Glutamatergic neuron (in vitro differentiated cells): ENCODE data around the gene GIPC3. TPM values are rescaled to one million over a fixed set of nuclear protein-coding genes. Genes with fewer than 3 reads are reported as not detected.

Experiments used
- DNase-seq: peaks from one replicate; pipeline ENCODE4 v3.0.0; 2022
- H3K27ac Mint-ChIP-seq: one replicate; pipeline ENCODE4 v1.8.0; 2020; ENCODE audit warnings: mild to moderate bottlenecking, mixed read lengths, inconsistent platforms; ENCODE audit not compliant: unreplicated experiment
- H3K27me3 Mint-ChIP-seq: one replicate; pipeline ENCODE4 v1.8.0; 2020; ENCODE audit warnings: mild to moderate bottlenecking, moderate library complexity, mixed read lengths, inconsistent platforms; ENCODE audit not compliant: unreplicated experiment
- H3K36me3 Mint-ChIP-seq: one replicate; pipeline ENCODE4 v1.8.0; 2020; ENCODE audit warnings: mild to moderate bottlenecking, mixed read lengths, inconsistent platforms; ENCODE audit not compliant: unreplicated experiment
- H3K4me1 Mint-ChIP-seq: one replicate; pipeline ENCODE4 v1.8.0; 2020; ENCODE audit warnings: mild to moderate bottlenecking, low read depth, mixed read lengths, inconsistent platforms; ENCODE audit not compliant: unreplicated experiment
- H3K4me3 Mint-ChIP-seq: one replicate; pipeline ENCODE4 v1.8.0; 2020; ENCODE audit warnings: mild to moderate bottlenecking, mixed read lengths, inconsistent platforms; ENCODE audit not compliant: unreplicated experiment
- H3K9me3 Mint-ChIP-seq: one replicate; pipeline ENCODE4 v1.8.0; 2020; ENCODE audit warnings: mild to moderate bottlenecking, moderate library complexity, mixed read lengths, inconsistent platforms; ENCODE audit not compliant: unreplicated experiment
- total RNA-seq: library from RNA; stranded (reverse); fragmentation: NEBNext Ultra II Directional; extraction: Animal tissue kit (Norgen Biotek cat#: 25700); gene quantifications from one replicate; pipeline ENCODE4 v1.2.1, GENCODE V29; 2021; ENCODE audit not compliant: unreplicated experiment
- TF ChIP-seq, protein P1 (sequence below): fragments of 200-600 bp; sonication (generic); IDR thresholded peaks from one replicate; pipeline ENCODE4 v1.5.0; 2021; ENCODE audit not compliant: partially characterized antibody, unreplicated experiment

Gene GIPC3
- total RNA-seq, 1 donor from 2014 or later, result 0.20 TPM

DNA sequence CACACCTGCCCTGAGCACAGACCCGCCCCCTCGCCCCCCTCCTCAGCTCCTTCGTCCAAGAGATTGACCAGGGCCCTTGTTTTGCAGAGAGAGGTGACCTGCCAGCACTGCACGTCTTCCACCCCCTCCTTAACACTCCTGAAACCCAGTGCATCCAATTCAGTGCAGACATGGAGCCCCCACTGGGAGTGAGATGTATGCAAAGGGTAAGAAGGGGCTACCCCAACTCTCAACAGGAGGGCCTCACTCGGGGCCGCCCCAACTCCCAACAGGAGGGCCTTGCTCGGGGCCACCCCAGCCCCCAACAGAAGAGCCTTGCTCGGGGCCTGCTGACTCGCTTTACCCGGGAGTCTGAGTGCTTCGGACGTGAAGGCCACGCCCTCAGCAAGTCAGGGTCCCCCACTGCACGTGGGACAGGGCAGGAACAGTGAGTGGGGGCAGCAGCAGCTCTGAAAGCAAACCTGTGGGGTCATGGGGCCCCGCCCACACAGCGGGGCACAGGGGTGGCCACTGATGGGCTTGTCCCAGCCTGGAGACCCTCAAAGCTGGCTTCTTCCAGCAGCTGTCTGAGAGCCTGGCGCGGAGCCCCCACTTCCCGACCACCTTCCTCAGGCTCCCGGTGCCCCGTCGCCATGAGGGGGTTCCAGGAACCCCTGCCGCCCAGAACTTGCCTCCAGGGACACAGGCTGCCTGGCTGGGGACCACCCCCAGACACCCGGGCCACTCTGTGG lies 35.7 kb downstream of the GIPC3 start:
- H3K27me3 Mint-ChIP-seq, result peaks cover 6% of the 10 kb centered on the region
- peaks cover 4% of the 10 kb centered on the region for H3K9me3 Mint-ChIP-seq
- peaks cover 7% of the 10 kb centered on the region for H3K4me1 Mint-ChIP-seq
- no peak overlapping the region for H3K4me3 Mint-ChIP-seq
- TF ChIP-seq, protein P1, sequence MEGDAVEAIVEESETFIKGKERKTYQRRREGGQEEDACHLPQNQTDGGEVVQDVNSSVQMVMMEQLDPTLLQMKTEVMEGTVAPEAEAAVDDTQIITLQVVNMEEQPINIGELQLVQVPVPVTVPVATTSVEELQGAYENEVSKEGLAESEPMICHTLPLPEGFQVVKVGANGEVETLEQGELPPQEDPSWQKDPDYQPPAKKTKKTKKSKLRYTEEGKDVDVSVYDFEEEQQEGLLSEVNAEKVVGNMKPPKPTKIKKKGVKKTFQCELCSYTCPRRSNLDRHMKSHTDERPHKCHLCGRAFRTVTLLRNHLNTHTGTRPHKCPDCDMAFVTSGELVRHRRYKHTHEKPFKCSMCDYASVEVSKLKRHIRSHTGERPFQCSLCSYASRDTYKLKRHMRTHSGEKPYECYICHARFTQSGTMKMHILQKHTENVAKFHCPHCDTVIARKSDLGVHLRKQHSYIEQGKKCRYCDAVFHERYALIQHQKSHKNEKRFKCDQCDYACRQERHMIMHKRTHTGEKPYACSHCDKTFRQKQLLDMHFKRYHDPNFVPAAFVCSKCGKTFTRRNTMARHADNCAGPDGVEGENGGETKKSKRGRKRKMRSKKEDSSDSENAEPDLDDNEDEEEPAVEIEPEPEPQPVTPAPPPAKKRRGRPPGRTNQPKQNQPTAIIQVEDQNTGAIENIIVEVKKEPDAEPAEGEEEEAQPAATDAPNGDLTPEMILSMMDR, result no peak
- no peak overlapping the region for H3K27ac Mint-ChIP-seq
- DNase-seq, result no peak
- H3K36me3 Mint-ChIP-seq, result no peaks in the 10 kb centered on the region

DNA sequence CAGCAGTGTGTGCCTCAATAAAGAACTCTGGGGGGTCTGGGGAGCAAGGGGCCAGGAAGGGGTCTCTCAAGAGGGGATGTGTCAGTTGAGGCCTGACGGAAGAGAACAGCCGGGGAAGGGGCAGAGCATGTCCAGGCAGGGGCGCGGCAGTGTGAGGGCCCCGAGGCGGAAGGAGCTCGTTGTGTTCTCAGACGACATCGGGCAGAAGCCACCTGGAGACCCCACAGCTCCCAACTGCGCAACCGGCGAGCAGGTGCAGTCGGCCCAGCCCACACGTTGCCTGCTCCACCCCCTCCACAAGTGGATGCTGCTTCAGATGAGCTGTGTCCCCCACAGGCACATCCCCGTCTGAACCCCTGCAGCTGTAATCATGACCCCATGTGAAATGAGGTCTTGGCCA lies 36.4 kb downstream of the GIPC3 start:
- no peak overlapping the region for H3K27ac Mint-ChIP-seq
- H3K36me3 Mint-ChIP-seq, result no peaks in the 10 kb centered on the region
- no peak for DNase-seq
- peaks cover 5% of the 10 kb centered on the region for H3K9me3 Mint-ChIP-seq
- no peak overlapping the region for H3K4me3 Mint-ChIP-seq
- TF ChIP-seq, protein P1, result no peak
- peaks cover 5% of the 10 kb centered on the region for H3K27me3 Mint-ChIP-seq
- H3K4me1 Mint-ChIP-seq, result peaks cover 8% of the 10 kb centered on the region

DNA sequence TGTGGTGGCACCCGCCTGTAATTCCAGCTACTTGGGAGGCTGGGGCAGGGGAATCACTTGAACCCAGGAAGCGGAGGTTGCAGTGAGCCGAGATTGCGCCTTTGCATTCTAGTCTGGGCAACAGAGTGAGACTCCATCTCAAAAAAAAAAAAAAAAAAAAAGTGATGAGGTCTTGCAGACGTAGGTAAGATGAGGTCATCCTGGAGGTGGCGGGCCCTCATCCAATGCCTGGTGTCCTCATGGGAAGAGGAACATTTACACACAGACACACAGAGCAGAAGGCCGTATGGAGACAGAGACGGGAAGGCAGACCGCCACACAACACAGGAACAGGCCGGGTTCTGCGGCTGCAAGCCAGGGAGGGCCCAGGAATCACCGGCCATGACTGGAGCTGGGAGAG lies 36.9 kb downstream of the GIPC3 start:
- Mint-ChIP-seq H3K4me3 (no peak overlapping the region), H3K27ac (no peak overlapping the region), H3K4me1 (peaks cover 8% of the 10 kb centered on the region), H3K36me3 (no peaks in the 10 kb centered on the region), H3K27me3 (peaks cover 8% of the 10 kb centered on the region), H3K9me3 (peaks cover 8% of the 10 kb centered on the region)
- TF ChIP-seq, protein P1, result no peak
- DNase-seq, result no peak

DNA sequence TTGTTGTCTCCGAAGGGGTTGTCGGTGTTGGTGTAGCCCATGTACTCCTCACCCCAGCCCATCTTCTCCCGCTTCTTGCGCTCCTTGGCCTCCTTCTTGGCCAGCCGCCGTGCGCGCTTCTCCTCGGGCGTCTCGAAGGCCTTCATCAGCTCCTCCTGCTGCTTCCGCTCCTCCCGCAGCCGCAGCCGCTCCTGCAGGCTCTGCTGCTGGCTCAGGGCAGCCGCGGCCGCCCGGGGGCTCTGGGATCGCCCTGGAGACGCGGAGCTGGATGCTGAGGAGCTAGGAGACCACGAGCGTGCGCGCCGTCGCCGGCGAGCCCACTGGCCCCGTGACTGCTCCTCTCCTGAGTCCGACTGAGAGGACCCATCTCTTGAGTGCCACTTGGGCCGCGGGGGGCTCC lies 38.4 kb downstream of the GIPC3 start:
- Mint-ChIP-seq H3K4me1 (peaks cover 8% of the 10 kb centered on the region), H3K27ac (no peak overlapping the region), H3K27me3 (peaks cover 8% of the 10 kb centered on the region), H3K36me3 (no peaks in the 10 kb centered on the region), H3K4me3 (no peak overlapping the region), H3K9me3 (peaks cover 9% of the 10 kb centered on the region)
- TF ChIP-seq, protein P1, result no peak
- no peak for DNase-seq

DNA sequence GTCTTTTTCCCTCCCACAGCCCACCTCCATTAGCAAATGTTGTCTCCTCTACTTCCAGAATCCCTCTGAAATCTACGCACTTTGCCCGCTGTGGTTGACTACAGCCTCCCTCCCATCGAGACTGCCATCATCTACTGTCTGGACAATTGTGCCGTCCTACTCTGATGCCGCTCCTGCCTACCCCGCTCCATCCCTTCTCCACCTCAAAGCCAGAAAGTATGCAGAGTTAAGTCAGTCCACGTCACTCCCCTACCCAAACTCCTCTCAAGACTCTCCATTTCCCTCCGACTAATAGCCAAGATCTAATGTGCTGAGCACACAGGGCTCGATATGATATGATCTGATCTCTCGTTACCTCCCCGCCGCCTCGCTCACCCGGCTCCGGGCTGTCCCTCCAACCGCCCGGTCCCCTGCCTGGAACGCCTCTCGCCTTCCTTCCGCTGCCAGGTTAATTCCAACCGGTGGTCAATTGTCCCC lies 40.8 kb downstream of the GIPC3 start:
- no peaks in the 10 kb centered on the region for H3K36me3 Mint-ChIP-seq
- no peak for DNase-seq
- H3K9me3 Mint-ChIP-seq, result peaks cover 17% of the 10 kb centered on the region
- TF ChIP-seq, protein P1, result no peak
- H3K27me3 Mint-ChIP-seq, result peaks cover 11% of the 10 kb centered on the region
- H3K27ac Mint-ChIP-seq, result peak overlapping the region; percentile 82
- peaks cover 8% of the 10 kb centered on the region for H3K4me1 Mint-ChIP-seq
- H3K4me3 Mint-ChIP-seq, result peak overlapping the region; percentile 94
